NCI-H2081 treated with DMSO at 0.1 percent for 48 hours (cell line): ENCODE results near the gene MIDN.
"Not testable (repeated sequence)": the region's sequence is repeated elsewhere in the genome, so short reads cannot be mapped to it uniquely, and the experiment has no call there.

Experiments
- DNase-seq: peaks from one replicate; lab custom pipeline; 2025; lab: John Stamatoyannopoulos, UW

The MIDN gene

DNA sequence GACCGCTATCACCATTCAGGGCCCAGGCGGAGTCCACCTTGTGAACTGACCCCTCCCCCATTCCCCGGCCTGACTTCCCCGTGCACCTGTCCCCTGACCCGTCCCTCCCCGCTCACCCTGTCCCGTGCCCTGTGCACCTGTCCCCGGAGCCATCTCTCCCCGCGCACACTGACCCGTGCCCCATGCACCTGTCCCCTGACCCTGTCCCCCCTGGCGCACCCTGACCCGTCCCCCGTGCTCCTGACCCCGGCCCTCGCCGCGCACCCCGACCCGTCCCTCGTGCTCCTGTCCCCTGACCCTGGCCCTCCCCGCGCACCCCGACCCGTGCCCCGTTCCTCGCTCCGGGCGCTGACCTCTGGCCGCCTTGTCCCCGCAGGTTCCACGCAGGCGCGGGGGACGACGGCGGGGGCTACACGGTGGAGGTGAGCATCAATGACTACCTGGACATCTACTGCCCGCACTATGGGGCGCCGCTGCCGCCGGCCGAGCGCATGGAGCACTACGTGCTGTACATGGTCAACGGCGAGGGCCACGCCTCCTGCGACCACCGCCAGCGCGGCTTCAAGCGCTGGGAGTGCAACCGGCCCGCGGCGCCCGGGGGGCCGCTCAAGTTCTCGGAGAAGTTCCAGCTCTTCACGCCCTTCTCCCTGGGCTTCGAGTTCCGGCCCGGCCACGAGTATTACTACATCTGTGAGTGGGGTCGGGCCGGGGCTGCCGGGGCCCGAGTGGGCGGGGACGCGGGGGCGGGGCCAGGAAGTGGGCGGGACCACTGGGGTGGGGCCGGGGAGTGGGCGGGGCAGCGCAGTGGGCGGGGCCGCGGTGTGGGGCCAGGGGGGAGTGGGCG, 47.0 kb downstream of the MIDN start:
- no peak for DNase-seq

DNA sequence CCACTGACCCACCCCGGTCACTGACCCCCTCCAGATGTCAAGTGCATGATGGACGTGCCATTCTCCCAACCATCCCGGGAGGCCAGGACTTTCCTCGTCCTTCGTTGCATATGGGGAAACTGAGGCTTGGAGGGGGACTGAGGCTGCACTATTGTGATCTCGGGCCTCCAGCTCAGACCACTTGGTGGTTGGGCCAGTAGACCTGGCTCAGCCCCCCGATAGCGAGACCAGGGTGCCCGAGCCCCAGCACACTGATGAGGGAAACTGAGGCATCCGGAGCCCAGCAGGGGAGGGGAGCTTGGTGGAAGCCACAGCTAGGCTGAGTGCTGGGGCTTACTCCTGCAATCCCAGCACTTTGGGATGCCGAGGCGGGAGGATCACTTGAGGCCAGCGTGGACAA, 47.7 kb downstream of the MIDN start:
- no peak for DNase-seq

DNA sequence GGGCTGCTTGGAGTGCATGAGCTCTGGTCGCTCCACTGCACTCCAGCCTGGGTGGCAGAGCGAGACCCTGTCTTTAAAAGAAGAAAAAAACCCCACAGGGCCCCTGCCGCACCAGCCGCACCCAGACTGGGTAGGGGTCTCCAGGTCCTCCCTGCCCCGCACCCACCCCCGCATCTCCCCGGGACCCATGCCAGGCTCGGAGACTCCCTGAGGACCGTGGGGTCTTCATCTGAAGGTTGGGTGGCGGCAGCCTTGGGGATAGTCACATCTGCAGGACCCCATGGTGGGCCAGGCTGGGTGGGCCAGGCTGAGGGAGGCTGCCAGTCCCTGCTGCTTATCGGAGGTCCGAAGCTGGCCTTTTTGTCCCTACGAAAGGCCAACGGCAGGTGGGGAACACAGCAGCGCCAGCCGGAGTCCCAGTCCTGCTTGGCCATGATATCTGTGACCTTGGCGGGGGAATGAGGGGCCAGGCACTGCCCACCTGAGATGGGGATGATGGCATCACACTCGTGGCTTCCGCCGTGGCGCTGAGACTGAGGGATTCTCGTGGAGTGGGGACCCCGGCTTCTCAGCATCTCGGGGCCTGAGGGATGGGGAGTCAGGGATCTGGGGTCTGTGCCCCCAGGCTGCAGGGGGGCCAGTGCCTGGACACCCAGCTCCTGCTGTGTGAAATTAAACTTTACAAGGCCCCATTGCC, 48.3 kb downstream of the MIDN start:
- no peak for DNase-seq

DNA sequence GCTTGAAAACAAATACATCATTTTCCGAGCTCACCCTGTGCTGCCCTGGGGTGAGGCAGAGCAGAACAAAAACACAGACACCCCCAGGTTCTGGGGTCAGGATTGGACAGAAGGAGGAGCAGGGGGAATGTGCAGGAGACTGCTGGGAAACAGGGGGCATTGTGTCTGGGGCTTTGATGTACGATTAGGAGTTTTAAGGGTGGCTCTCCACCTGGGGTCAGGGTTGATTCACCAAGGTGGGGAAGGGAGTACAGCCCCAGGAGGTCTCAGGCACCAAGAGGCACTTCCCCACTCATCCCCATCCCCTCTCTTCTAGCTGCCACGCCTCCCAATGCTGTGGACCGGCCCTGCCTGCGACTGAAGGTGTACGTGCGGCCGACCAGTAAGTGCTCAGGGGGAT, 49.9 kb downstream of the MIDN start:
- no peak for DNase-seq

DNA sequence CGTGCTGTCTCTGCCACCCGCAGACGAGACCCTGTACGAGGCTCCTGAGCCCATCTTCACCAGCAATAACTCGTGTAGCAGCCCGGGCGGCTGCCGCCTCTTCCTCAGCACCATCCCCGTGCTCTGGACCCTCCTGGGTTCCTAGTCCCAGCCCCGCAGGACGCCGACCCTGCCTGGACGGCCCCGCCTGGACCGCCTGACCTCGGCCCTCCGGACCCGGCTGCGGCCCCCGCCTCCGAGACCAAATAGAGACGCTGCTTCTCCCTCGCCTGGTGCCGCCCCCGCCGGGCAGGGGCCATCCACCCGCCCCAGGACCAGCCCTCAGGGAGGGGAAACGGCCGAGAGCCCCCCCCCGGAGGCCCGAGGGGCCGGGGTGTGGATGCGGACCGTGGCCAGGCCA, 51.4 kb downstream of the MIDN start:
- no peak for DNase-seq

DNA sequence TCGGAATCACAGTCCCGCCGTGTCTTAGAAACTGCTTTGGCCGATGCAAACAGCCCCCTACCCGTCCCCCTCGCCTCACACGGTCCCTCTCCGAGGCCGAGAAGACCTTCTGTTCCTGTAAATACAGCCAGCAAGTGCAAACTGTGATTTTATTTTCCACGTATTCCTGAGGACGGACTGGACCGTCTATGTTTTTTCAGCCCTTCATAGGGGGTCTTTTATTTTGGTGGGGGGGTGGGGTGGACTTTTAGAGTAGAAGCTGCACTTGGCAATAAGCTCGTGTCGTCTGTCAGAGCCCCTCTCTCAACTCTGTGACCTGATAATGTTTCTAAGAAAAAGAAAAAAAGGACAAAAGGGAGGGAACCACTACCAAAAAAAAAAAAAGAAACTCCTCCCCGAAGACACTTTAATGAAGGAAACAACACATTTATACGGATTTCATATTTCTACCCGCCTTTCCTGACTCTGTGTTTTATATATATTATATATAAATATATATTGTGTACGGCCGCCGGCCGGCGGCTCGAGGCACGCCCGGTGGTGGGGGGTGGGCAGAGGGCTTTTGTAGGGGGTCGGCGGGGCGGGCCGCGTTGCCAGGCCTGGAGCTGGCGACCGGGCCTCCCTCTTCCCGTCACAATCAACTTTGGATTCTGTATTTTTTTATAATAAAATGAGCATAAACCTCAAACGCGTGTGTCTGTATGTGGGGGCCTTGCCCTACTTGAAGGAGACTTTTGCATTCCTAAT, 52.5 kb downstream of the MIDN start:
- no peak for DNase-seq

DNA sequence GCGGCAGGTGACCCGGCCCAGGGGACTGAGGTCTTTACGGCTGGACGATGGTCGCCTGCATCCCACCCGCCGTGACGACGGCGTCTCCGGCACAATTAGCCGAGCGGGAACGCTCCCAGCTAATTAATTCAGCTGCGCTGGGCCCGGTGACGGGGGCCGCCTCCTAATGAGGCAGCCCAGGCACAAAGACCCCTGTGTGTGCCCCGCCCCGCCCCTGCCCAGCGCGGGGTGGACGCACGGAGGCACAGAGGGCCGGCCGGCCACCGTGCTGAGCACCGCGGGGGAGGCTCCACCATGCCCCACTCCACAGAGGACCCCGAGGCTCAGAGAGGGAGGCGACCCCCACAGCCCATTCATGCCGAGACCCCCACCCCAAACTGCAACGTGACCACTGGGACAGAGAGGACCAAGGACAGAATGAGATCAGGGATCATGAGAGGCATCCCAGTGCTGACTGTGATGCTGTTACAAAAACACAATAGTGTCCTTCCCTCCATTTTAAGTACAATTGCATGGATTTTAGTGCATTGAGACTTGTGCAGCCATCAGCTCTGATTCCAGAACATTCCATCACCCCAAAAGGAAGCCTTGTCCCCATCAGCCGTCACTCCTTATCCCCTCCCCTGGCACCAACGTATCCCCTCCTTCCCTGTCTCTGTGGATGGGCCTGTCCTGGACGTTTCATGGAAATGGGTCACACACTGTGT, 54.3 kb downstream of the MIDN start:
- DNase-seq = no peak

DNA sequence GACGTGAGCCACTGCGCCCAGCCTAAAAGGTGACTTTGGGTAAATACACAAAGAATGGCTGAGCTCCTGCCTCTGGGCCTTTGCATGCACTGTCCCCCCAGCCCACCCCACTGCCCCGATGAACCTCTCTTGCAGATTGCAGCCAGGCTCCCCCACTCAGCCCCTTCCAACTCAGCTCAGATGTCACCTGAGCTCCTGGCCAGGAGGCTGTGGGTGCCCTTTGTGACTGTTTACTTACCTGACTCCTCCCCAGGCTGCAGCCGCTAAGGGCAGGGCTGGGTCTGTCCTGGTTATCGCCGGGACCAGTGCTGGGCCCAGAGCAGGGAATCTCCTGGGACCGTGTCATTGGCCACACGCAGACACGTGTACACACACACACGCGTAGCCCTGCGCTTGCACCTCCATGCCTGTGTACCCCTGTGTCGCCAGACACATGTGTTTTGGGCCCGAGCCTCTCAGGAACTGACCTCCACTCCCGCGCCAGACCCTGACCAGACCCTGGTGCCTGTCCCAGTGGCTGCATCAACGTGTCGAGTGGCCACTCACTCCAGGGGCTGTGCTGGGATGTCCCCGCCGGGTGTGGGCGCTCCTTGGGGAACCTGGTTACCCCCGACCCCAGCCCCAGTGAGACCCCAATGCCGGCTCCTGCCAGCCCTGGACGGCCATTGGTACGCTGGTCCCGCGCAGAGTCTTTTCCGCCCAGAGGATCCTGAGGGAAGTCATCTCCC, 56.0 kb downstream of the MIDN start:
- no peak for DNase-seq

DNA sequence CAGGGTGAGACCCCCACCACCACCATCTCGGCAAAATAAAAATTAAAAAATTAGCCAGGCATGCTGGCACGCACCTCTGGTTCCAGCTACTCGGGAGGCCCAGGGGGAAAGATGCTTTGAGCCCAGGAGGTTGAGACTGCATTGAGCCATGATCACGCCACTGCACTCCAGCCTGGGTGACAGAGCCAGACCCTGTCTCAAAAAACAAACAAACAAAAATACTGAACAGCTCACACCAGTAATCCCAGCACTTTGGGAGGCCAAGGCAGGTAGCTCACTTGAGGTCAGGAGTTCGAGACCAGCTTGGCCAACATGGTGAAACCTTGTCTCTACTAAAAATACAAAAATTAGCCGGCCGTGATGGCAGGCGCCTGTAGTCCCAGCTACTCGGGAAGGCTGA, 57.0 kb downstream of the MIDN start:
- DNase-seq = not testable (repeated sequence)

DNA sequence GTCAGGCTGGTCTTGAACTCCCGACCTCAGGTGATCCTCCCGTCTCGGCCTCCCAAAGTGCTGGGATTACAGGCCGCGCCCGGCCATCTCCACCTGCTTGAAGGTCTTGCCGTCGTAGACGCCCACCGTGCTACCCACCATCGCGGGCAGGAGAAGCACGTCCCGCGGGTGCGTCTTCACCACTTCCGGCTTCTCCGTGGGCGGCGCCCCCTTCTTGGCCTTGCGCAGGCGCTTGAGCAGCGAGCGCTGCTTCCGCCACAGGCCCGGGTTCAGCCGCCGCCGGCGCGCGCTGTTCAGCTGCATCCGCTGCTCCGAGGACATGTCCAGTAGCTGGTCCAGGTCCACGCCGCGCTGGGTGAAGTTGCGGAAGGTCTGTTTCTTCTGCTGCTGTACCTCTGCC, 58.9 kb downstream of the MIDN start:
- DNase-seq = no peak

DNA sequence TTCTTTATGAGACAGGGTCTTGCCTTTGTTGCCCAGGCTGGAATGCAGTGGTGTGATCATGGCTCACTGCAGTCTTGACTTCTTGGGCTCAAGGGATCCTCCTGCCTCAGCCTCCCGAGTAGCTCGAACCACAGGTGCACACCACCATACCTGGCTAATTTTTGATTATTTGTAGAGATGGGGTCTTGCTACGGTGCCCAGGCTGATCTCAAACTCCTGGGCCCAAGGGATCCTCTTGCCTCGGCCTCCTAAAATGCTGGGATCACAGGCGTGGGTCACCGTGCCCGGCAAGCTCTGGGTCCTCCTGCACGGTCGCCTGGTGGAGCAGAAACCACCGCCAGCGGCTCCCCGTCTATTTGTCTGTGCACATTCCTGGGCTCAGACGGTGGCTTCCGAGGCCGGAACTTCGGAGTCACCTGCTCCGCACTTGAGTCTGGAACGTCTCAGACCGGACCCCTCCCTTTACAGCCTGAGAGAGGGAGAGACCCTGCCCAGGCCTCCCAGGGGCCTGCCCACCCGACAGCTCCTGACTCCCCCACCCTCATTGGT, 59.4 kb downstream of the MIDN start:
- DNase-seq = no peak

DNA sequence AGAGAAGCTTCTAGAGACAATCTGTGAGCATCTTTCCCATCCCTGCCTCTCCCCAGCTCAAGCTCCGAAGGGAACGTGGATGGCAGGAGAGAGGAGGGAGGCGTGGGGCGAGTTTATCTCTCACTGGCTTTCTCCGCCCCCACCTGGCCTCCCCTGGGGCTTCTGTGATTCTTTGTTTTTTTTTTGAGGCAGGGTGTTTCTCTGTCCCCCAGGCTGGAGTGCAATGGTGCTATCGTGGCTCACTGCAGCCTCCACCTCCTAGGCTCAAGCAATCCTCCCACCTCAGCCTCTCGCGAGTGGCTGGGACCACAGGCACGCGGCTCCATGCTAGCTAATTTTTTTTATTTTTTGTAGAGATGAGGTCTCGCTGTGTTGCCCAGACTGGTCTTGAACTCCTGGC, 60.3 kb downstream of the MIDN start:
- no peak for DNase-seq
